Heart left ventricle (tissue), 13 donors: ENCODE measurements around the gene CCDC47.

ENCODE experiments used
- POLR2A ChIP-seq, 2 donors: fragments of 450-650 bp; IDR thresholded peaks; one replicate each; pipeline ENCODE4 v1.6.1; 2017; ENCODE audit warnings: antibody characterized with exemption in 2 of 2, mild to moderate bottlenecking in 2 of 2, moderate library complexity in 2 of 2
- TF ChIP-seq, protein P1 (sequence below), 12 donors: fragments of 200-600 bp; sonication (generic) in 4 of 12; IDR thresholded peaks; one replicate each; pipeline versions ENCODE4 v1.5.0 to v1.8.0; 2018 to 2022; ENCODE audit warnings: antibody characterized with exemption in 12 of 12, mild to moderate bottlenecking in 5 of 12
- donor health status: ischemic (EF 13 %, LVEDD 7.1; RV severe dilation, severe dysfunction).
- donor health status: DM: no; HTN: yes; CAD: no.
- donor health status: DM: no; HTN: no; CAD: no.
- donor health status: ischemic (EF 25% LVEDD 6.9; RV normal size, moderate dysfunction).
- donor health status: ischemic (EF 25% LVEDD 5.7; RV mildly dilated, moderate dysfunction).
- donor health status: ischemic (EF 35%, LVEDD 5.7; RV mildly dilated, moderate dysfunction).
- donor health status: nonischemic (EF 11% LVEDD 7.7; RV severe dilation, severe dysfunction).
- donor health status: DM: yes; HTN: yes; CAD: no.
- donor health status: PGD.
- donor health status: ischemic (EF 29% LVEDD 5.4; RV normal size, mild dysfunction).
- donor health status: nonischemic (EF 23%, LVEDD 6.1; RV moderate dilation, normal function).

DNA sequence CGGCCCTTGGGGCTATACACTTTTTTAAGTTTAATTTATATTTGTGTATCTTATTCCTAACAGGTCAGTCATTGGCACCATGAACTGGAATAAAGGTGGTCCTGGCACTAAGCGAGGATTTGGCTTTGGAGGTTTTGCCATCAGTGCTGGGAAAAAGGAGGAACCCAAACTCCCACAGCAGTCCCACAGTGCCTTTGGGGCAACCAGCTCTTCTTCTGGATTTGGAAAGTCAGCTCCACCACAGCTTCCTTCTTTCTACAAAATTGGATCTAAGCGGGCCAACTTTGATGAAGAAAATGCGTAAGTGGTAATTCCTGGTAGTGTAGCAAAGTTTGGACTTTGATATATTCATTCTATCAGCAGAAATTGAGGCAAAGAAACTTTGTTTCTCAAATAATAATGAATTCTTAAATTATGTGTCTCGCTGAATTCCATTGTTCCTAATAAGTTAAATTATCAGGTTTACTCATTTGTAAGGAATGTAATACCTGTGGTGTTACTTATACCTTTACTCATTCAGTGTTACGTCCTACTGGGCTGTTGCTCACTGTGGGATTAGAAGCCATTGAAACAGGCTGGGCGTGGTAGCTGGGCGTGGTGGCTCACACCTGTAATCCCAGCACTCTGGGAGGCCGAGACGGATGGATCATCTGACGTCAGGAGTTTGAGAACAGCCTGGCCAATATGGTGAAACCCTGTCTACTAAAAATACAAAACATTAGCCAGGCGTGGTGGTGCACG lies 13.7 kb upstream of the CCDC47 start:
- TF ChIP-seq POLR2A (IDR thresholded peaks at IDR 0.05): no peak
- TF ChIP-seq, protein P1, sequence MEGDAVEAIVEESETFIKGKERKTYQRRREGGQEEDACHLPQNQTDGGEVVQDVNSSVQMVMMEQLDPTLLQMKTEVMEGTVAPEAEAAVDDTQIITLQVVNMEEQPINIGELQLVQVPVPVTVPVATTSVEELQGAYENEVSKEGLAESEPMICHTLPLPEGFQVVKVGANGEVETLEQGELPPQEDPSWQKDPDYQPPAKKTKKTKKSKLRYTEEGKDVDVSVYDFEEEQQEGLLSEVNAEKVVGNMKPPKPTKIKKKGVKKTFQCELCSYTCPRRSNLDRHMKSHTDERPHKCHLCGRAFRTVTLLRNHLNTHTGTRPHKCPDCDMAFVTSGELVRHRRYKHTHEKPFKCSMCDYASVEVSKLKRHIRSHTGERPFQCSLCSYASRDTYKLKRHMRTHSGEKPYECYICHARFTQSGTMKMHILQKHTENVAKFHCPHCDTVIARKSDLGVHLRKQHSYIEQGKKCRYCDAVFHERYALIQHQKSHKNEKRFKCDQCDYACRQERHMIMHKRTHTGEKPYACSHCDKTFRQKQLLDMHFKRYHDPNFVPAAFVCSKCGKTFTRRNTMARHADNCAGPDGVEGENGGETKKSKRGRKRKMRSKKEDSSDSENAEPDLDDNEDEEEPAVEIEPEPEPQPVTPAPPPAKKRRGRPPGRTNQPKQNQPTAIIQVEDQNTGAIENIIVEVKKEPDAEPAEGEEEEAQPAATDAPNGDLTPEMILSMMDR (IDR thresholded peaks at IDR 0.05): no peak
